Suprapubic skin (tissue), 4 donors: ENCODE results near the gene CDK19. TPM values are rescaled to one million over a fixed set of nuclear protein-coding genes. Genes with fewer than 3 reads are reported as not detected.

Experiments used
- DNase-seq, 2 donors: peaks; one replicate each; pipeline ENCODE4 v3.0.0-alpha.2; 2019; ENCODE audit warnings: low spot score in 2 of 2
- H3K27ac ChIP-seq: fragments of 200-600 bp; sonication (generic); one replicate; pipeline ENCODE4 v1.5.1; 2019
- H3K27me3 ChIP-seq: fragments of 200-600 bp; sonication (generic); one replicate; pipeline ENCODE4 v1.5.1; 2019
- H3K36me3 ChIP-seq: fragments of 200-600 bp; sonication (generic); one replicate; pipeline ENCODE4 v1.5.1; 2019
- H3K4me1 ChIP-seq: fragments of 200-600 bp; sonication (generic); one replicate; pipeline ENCODE4 v1.5.1; 2019
- H3K4me3 ChIP-seq: fragments of 200-600 bp; sonication (generic); one replicate; pipeline ENCODE4 v1.5.1; 2019; ENCODE audit warnings: mild to moderate bottlenecking
- H3K9me3 ChIP-seq: fragments of 200-600 bp; sonication (generic); one replicate; pipeline ENCODE4 v1.5.1; 2019
- EP300 ChIP-seq: sonication (generic); formaldehyde crosslinking; IDR thresholded peaks from one replicate; pipeline ENCODE4 v1.6.1; 2017; ENCODE audit warnings: antibody characterized with exemption
- POLR2A ChIP-seq, 2 donors: fragments of 450-650 bp; IDR thresholded peaks; one replicate each; pipeline ENCODE4 v1.6.1; 2017; ENCODE audit warnings: antibody characterized with exemption in 2 of 2, mild to moderate bottlenecking in 2 of 2, moderate library complexity in 2 of 2
- POLR2AphosphoS5 ChIP-seq, 3 donors: sonication (generic); formaldehyde crosslinking; IDR thresholded peaks; one replicate each; pipeline ENCODE4 v1.6.1; 2017; ENCODE audit warnings: antibody characterized with exemption in 3 of 3
- WGBS: methylation state at CpG from one replicate; pipeline ENCODE4 v1.1.5; 2018; 5-methylcytosine and 5-hydroxymethylcytosine counted together
- total RNA-seq, 4 donors: library from RNA; depleted of rRNA; stranded (reverse); fragments of >200 nt; gene quantifications; one replicate each; pipeline ENCODE4 v1.1.0, GENCODE V29; 2016
- TF ChIP-seq, protein P1 (sequence below), 2 donors: fragments of 200-600 bp in 1 of 2; fragments of 450-650 bp in 1 of 2; sonication (generic) in 1 of 2; IDR thresholded peaks; one replicate each; pipeline ENCODE4 v1.5.1; 2016 to 2019; ENCODE audit warnings: antibody characterized with exemption in 2 of 2, mild to moderate bottlenecking in 1 of 2, moderate library complexity in 1 of 2

Gene CDK19
- total RNA-seq, 4 donors from 2014 or later: 14.1 to 20.6 (median 19.4) TPM

DNA sequence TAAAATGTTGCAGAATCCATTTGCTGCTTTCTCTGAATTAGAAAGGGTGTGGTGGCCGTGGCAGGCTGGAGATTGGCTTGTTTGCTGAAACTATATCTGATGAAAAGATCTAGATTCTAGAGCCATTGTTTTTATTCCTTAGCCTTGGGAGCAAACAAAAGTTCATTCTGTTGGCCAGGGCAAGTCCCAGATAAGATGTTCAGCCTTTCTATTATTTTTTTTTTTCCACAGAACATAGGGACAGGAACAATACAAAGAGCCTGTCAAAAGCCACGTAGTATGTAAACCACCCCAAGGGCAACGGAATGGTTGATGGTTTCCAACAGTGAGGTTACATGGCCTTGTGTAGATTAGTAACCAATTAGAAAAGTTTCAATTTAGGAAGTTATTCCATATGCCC, 218.9 kb downstream of the CDK19 start:
- Histone ChIP-seq H3K9me3 (no peaks in the 10 kb centered on the region), H3K27ac (no peak overlapping the region), H3K4me1 (no peaks in the 10 kb centered on the region), H3K27me3 (no peaks in the 10 kb centered on the region), H3K4me3 (no peak overlapping the region), H3K36me3 (no peaks in the 10 kb centered on the region)
- WGBS: 83% methylated on average over 3 of the region's 3 CpGs
- TF ChIP-seq, protein P1, sequence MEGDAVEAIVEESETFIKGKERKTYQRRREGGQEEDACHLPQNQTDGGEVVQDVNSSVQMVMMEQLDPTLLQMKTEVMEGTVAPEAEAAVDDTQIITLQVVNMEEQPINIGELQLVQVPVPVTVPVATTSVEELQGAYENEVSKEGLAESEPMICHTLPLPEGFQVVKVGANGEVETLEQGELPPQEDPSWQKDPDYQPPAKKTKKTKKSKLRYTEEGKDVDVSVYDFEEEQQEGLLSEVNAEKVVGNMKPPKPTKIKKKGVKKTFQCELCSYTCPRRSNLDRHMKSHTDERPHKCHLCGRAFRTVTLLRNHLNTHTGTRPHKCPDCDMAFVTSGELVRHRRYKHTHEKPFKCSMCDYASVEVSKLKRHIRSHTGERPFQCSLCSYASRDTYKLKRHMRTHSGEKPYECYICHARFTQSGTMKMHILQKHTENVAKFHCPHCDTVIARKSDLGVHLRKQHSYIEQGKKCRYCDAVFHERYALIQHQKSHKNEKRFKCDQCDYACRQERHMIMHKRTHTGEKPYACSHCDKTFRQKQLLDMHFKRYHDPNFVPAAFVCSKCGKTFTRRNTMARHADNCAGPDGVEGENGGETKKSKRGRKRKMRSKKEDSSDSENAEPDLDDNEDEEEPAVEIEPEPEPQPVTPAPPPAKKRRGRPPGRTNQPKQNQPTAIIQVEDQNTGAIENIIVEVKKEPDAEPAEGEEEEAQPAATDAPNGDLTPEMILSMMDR (IDR thresholded peaks at IDR 0.05): no peak
- TF ChIP-seq POLR2A (IDR thresholded peaks at IDR 0.05) (no peak), POLR2AphosphoS5 (IDR thresholded peaks at IDR 0.05) (no peak), EP300 (no peak)
- DNase-seq: no peak

DNA sequence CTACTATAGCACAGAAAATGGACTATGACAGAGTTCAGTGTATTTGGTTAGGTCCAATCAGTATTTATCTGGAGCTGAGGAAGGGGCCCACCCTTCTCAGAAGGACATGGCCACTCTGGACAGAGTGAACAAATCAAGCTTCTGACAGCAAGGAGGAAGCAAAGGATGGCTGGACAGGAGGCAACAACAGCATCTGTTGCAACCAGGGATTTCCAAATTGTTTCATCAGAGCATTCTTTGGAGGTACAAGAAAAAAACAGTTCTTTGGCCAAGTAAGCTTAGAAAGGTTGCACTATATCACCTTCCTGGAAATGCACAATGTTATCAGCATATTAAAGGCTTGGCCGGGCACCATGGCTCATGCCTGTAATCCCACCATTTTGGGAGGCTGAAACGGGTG, 220.2 kb downstream of the CDK19 start:
- TF ChIP-seq POLR2AphosphoS5 (IDR thresholded peaks at IDR 0.05): no peak
- TF ChIP-seq EP300: no peak
- TF ChIP-seq POLR2A (IDR thresholded peaks at IDR 0.05): no peak
- TF ChIP-seq, protein P1 (IDR thresholded peaks at IDR 0.05): no peak
- DNase-seq: no peak
- Histone ChIP-seq H3K27me3 (no peaks in the 10 kb centered on the region), H3K4me3 (no peak overlapping the region), H3K27ac (no peak overlapping the region), H3K4me1 (no peaks in the 10 kb centered on the region), H3K36me3 (no peaks in the 10 kb centered on the region), H3K9me3 (no peaks in the 10 kb centered on the region)
- WGBS: 91% methylated on average over 2 of the region's 2 CpGs

DNA sequence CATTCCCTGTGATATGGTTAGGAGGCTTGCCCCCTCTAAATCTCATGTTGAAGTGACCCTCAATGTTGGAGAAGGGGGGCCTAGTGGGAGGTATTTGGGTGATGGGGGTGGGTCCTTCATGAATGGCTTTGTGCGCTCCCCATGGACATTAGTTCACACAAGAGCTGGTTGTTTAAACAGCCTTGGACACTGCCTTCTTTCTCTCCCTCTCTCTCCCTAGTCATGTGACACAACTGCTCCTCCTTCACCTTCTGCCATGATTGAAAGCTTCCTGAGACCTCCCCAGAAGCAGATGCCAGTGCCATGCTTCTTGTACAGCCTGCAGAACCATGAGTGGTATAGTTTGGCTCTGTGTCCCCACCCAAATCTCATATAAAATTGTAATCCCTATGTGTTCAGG, 221.6 kb downstream of the CDK19 start:
- WGBS: 100% methylated on average over 1 of the region's 1 CpG
- Histone ChIP-seq H3K9me3 (no peaks in the 10 kb centered on the region), H3K4me3 (no peak overlapping the region), H3K27me3 (no peaks in the 10 kb centered on the region), H3K36me3 (no peaks in the 10 kb centered on the region), H3K4me1 (no peaks in the 10 kb centered on the region), H3K27ac (no peak overlapping the region)
- TF ChIP-seq POLR2A (IDR thresholded peaks at IDR 0.05): no peak
- TF ChIP-seq, protein P1 (IDR thresholded peaks at IDR 0.05): no peak
- TF ChIP-seq POLR2AphosphoS5 (IDR thresholded peaks at IDR 0.05): no peak
- TF ChIP-seq EP300: no peak
- DNase-seq: no peak

DNA sequence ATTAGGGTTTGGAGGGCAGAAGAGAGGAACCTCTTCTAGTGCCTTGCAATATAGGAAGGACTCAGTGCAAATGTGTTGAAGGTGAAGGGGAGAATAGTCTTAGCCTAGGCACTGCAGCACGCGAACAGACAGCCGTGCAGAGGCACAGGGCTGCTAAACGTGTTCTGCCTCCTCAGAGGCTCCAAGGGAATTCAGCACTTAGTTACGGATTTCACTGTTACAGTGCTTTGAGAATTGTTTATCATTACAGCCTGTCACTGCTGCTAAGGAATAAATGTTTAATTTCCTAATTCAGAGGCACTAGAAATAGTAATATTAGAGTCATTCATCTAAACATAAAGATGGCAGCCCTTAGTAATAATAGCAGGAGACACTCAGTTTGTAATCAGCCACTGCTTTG, 222.5 kb downstream of the CDK19 start:
- no peaks in the 10 kb centered on the region for H3K9me3 ChIP-seq
- no peaks in the 10 kb centered on the region for H3K36me3 ChIP-seq
- H3K27me3 ChIP-seq: no peaks in the 10 kb centered on the region
- H3K4me3 ChIP-seq: no peak overlapping the region
- TF ChIP-seq, protein P1 (IDR thresholded peaks at IDR 0.05): no peak
- no peak for TF ChIP-seq EP300
- no peak for TF ChIP-seq POLR2A (IDR thresholded peaks at IDR 0.05)
- TF ChIP-seq POLR2AphosphoS5 (IDR thresholded peaks at IDR 0.05): no peak
- 51% methylated on average over 5 of the region's 5 CpGs for WGBS
- no peaks in the 10 kb centered on the region for H3K4me1 ChIP-seq
- H3K27ac ChIP-seq: no peak overlapping the region
- no peak for DNase-seq

DNA sequence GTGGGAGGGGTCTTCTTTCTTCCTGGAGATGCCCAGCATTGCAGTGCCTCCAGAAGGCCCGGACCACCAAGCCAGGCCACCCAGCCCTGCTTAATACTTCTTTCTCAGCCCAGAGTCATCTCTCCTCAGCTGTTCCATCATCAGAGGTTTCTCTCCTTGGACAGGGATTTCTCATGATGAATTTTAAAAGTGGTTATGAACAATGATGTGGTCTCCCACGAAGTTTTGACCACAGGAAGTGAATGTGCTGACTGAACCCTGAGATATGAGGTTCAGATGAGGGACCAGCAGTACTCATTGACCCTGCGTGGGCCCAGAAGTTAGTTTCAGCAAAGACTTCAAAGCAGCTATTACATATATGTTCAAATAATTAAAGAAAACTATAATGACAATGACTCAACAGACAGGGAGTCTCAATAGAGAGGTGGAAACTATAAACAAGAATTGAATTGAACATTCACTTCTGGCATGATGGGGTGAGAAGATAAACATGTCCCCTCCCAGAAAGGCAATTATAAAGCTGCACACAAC, 224.4 kb downstream of the CDK19 start:
- TF ChIP-seq POLR2AphosphoS5 (IDR thresholded peaks at IDR 0.05): no peak
- no peak for TF ChIP-seq POLR2A (IDR thresholded peaks at IDR 0.05)
- no peak for TF ChIP-seq EP300
- TF ChIP-seq, protein P1 (IDR thresholded peaks at IDR 0.05): no peak
- 81% methylated on average over 3 of the region's 3 CpGs for WGBS

More for the DNA sequence above, 224.4 kb downstream of the CDK19 start:
- H3K9me3 ChIP-seq: no peaks in the 10 kb centered on the region
- H3K4me3 ChIP-seq: no peak overlapping the region
- no peaks in the 10 kb centered on the region for H3K36me3 ChIP-seq
- no peaks in the 10 kb centered on the region for H3K4me1 ChIP-seq
- DNase-seq: no peak
- H3K27me3 ChIP-seq: no peaks in the 10 kb centered on the region
- H3K27ac ChIP-seq: no peak overlapping the region
